AG04450 (cell line): ENCODE results near the gene CGB7. TPM values are rescaled to one million over a fixed set of nuclear protein-coding genes. Genes with fewer than 3 reads are reported as not detected.

Experiments used
- CTCF ChIA-PET: fragments of 300-600, 350-600 bp; formaldehyde crosslinking; extraction: SDS; loops from one replicate; lab custom pipeline; 2022; ENCODE audit warnings: antibody characterized with exemption, inconsistent platforms; lab: Charles Lee
- POLR2A ChIA-PET: fragments of 350-600 bp; formaldehyde crosslinking; extraction: SDS; loops from one replicate; lab custom pipeline; 2021; ENCODE audit warnings: antibody characterized with exemption, inconsistent platforms; lab: Yijun Ruan, JAX
- DNase-seq: peaks from one replicate; pipeline ENCODE4 v3.0.0-alpha.2; 2011; ENCODE audit warnings: low read depth, low spot score
- H3K27ac ChIP-seq: one replicate; pipeline ENCODE4 v1.5.1; 2012; ENCODE audit warnings: low read depth, low read length, control low read depth
- H3K27me3 ChIP-seq: one replicate; pipeline ENCODE4 v1.6.0; 2012; ENCODE audit warnings: low read length; ENCODE audit not compliant: control insufficient read depth, insufficient read depth
- H3K4me3 ChIP-seq: 2 replicates; pipeline ENCODE4 v1.5.1; 2011; ENCODE audit warnings: mild to moderate bottlenecking, low read depth, low read length, control low read depth
- H3K9me3 ChIP-seq: 2 replicates; pipeline ENCODE4 v1.5.1; 2012; ENCODE audit warnings: low read length; ENCODE audit not compliant: control insufficient read depth, insufficient read depth
- polyA plus RNA-seq: library from polyadenylated mRNA; depleted of rRNA; stranded (reverse); fragments of >200 nt; gene quantifications from 2 replicates; pipeline ENCODE4 v1.2.3, GENCODE V29; 2011
- TF ChIP-seq, protein P1 (sequence below): IDR thresholded peaks from 2 replicates; pipeline ENCODE4 v1.5.1; 2011; ENCODE audit warnings: low read depth, low read length, control low read depth, inconsistent platforms

CGB7 gene
- polyA plus RNA-seq, 1 experiment, result 0.42 TPM

- Histone ChIP-seq H3K27ac (no peak within 1 kb of the TSS), H3K27me3 (peaks cover 26% of the 10 kb centered on the region), H3K9me3 (peaks cover 5% of the 10 kb centered on the region), H3K4me3 (peak within 1 kb of the TSS; percentile 45)
- CTCF ChIA-PET, result interaction anchor here (1.7 kb wide), 1 partner anchor 33 kb away, joined by 15 read pairs; no protein-coding TSS in a partner anchor
- POLR2A ChIA-PET, result interaction anchor here (0.5 to 0.7 kb wide), 3 partner anchors 9 to 101 kb away, joined by 3 to 4 read pairs (median 3); no protein-coding TSS in a partner anchor
- TF ChIP-seq, protein P1, sequence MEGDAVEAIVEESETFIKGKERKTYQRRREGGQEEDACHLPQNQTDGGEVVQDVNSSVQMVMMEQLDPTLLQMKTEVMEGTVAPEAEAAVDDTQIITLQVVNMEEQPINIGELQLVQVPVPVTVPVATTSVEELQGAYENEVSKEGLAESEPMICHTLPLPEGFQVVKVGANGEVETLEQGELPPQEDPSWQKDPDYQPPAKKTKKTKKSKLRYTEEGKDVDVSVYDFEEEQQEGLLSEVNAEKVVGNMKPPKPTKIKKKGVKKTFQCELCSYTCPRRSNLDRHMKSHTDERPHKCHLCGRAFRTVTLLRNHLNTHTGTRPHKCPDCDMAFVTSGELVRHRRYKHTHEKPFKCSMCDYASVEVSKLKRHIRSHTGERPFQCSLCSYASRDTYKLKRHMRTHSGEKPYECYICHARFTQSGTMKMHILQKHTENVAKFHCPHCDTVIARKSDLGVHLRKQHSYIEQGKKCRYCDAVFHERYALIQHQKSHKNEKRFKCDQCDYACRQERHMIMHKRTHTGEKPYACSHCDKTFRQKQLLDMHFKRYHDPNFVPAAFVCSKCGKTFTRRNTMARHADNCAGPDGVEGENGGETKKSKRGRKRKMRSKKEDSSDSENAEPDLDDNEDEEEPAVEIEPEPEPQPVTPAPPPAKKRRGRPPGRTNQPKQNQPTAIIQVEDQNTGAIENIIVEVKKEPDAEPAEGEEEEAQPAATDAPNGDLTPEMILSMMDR, result no peak
- DNase-seq, result no peak
Measured at GRCh38 chr19:49064768-49065611, 7.4 kb upstream of the CGB7 start, which contains the start of gene NTF4. Gene NTF4 (minus strand): TSS chr19:49064818. CDS start chr19:49061997, 2,821 bp downstream.

DNA sequence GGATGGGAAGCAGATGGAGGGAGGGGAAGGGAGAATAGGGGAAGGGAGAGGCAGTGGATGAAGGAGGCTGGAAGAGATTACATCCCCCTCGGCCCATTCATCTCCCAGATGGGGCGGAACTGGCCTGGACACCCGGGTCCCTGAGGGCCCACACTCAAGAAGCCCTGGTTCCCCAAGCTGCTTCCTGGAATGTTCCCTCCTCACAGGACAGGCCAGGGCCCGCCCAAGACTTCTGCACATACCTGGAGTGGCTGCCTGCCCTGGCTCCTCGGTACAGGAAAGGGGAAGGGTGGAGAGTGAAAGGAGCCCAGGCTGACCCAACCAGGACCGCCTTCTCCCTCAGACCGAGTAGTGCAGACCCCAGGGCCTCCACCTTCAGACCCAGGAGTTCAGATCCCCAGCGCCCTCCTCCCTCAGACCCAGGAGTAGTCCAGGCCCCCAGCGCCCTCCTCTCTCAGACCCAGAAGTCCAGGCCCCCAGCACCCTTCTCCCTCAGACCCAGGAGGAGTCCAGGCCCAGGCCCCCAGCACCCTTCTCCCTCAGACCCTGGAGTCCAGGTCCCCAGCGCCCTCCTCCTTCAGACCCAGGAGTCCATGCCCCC lies 6.6 kb upstream of the CGB7 start:
- DNase-seq, result no peak
- POLR2A ChIA-PET, result interaction anchor here (0.6 kb wide), 1 partner anchor 8 kb away, joined by 3 read pairs; no protein-coding TSS in a partner anchor
- CTCF ChIA-PET, result interaction anchor here (1.7 kb wide), 1 partner anchor 34 kb away, joined by 15 read pairs; no protein-coding TSS in a partner anchor
- Histone ChIP-seq H3K4me3 (peak overlapping the region; percentile 45), H3K27ac (no peak overlapping the region), H3K9me3 (peaks cover 3% of the 10 kb centered on the region; the same call in 1 of the 2 replicates), H3K27me3 (peaks cover 26% of the 10 kb centered on the region)
- TF ChIP-seq, protein P1, result no peak

- POLR2A ChIA-PET, result no interaction called here
- Histone ChIP-seq H3K27me3 (peaks cover 20% of the 10 kb centered on the region), H3K4me3 (no peak overlapping the region), H3K27ac (no peak overlapping the region), H3K9me3 (no peaks in the 10 kb centered on the region; the same call in 1 of the 2 replicates)
- TF ChIP-seq, protein P1, result no peak
- CTCF ChIA-PET, result no interaction called here
- no peak for DNase-seq
Measured at GRCh38 chr19:49061445-49061844, 3.9 kb upstream of the CGB7 start.

GRCh38 chr19:49061000-49061399 lies 3.5 kb upstream of the CGB7 start:
- TF ChIP-seq, protein P1, result no peak
- ChIA-PET POLR2A (no interaction called here), CTCF (interaction anchor here (0.6 kb wide), 1 partner anchor 62 kb away, joined by 3 read pairs; no protein-coding TSS in a partner anchor)
- Histone ChIP-seq H3K9me3 (no peaks in the 10 kb centered on the region; the same call in 1 of the 2 replicates), H3K4me3 (no peak overlapping the region), H3K27me3 (peaks cover 15% of the 10 kb centered on the region), H3K27ac (no peak overlapping the region)
- no peak for DNase-seq
